HepG2 (cell line): ENCODE data around the gene RAB3A. TPM values are rescaled to one million over a fixed set of nuclear protein-coding genes. Genes with fewer than 3 reads are reported as not detected.

Source experiments
- CCDC6 ChIP-seq: sonication (generic); formaldehyde crosslinking; IDR thresholded peaks from 2 replicates; pipeline ENCODE4 v1.8.1; 2022; ENCODE audit warnings: mild to moderate bottlenecking, missing genetic modification reagents, moderate library complexity
- FOXK1 ChIP-seq: sonication (generic); formaldehyde crosslinking; IDR thresholded peaks from 2 replicates; pipeline ENCODE4 v1.4.0; 2020; ENCODE audit warnings: low read depth, missing genetic modification reagents, borderline replicate concordance
- HHEX ChIP-seq: IDR thresholded peaks from 2 replicates; pipeline ENCODE4 v1.6.1; 2016; ENCODE audit warnings: control low read depth
- MED13 ChIP-seq: sonication (generic); formaldehyde crosslinking; IDR thresholded peaks from 2 replicates; pipeline ENCODE4 v1.5.0; 2020; ENCODE audit warnings: missing genetic modification reagents
- NCOR1 ChIP-seq: fragments of 200-600 bp; sonication (generic); IDR thresholded peaks from 2 replicates; pipeline ENCODE4 v1.7.0; 2017; ENCODE audit warnings: antibody characterized with exemption, low read length, borderline replicate concordance
- NR2F2 ChIP-seq: IDR thresholded peaks from 2 replicates; pipeline ENCODE4 v1.6.1; 2012; ENCODE audit warnings: low read depth, inconsistent platforms, borderline replicate concordance
- STAG1 ChIP-seq: sonication (generic); formaldehyde crosslinking; IDR thresholded peaks from 2 replicates; pipeline ENCODE4 v1.4.0; 2020; ENCODE audit warnings: missing genetic modification reagents
- SUZ12 ChIP-seq: fragments of 150-350 bp; IDR thresholded peaks from 2 replicates; pipeline ENCODE4 v1.6.1; 2014; ENCODE audit warnings: low read depth, low read length
- TAF1 ChIP-seq: sonication (generic); formaldehyde crosslinking; IDR thresholded peaks from 2 replicates; pipeline ENCODE4 v1.4.0; 2020; ENCODE audit warnings: missing genetic modification reagents
- TP53 ChIP-seq: sonication (generic); formaldehyde crosslinking; conservative IDR thresholded peaks from 2 replicates; pipeline ENCODE4 v1.4.0; 2020; ENCODE audit warnings: missing genetic modification reagents
- WIZ ChIP-seq: sonication (generic); formaldehyde crosslinking; IDR thresholded peaks from 2 replicates; pipeline ENCODE4 v1.5.1; 2020; ENCODE audit warnings: mild to moderate bottlenecking, missing genetic modification reagents
- ZEB1 ChIP-seq: IDR thresholded peaks from 2 replicates; pipeline ENCODE4 v1.6.1; 2012; ENCODE audit warnings: mild to moderate bottlenecking, low read depth, inconsistent platforms; ENCODE audit not compliant: insufficient replicate concordance
- ZKSCAN5 ChIP-seq: sonication (generic); formaldehyde crosslinking; IDR thresholded peaks from 2 replicates; pipeline ENCODE4 v1.5.1; 2020; ENCODE audit warnings: mild to moderate bottlenecking, missing genetic modification reagents
- ZNF143 ChIP-seq: sonication (generic); formaldehyde crosslinking; IDR thresholded peaks from 2 replicates; pipeline ENCODE4 v1.4.0; 2020; ENCODE audit warnings: missing genetic modification reagents
- ZNF232 ChIP-seq: sonication (generic); formaldehyde crosslinking; IDR thresholded peaks from 2 replicates; pipeline ENCODE4 v1.4.0; 2020; ENCODE audit warnings: missing genetic modification reagents, borderline replicate concordance
- ZNF496 ChIP-seq: sonication (generic); formaldehyde crosslinking; IDR thresholded peaks from 2 replicates; pipeline ENCODE4 v1.8.1; 2023; ENCODE audit warnings: mild to moderate bottlenecking, moderate library complexity, missing genetic modification reagents; ENCODE audit not compliant: insufficient replicate concordance
- ZNF546 ChIP-seq: sonication (generic); formaldehyde crosslinking; conservative IDR thresholded peaks from 2 replicates; pipeline ENCODE4 v1.8.1; 2023; ENCODE audit warnings: mild to moderate bottlenecking, missing genetic modification reagents
- polyA plus RNA-seq, 8 experiments: library from polyadenylated mRNA; depleted of rRNA in 3 of 8; stranded (reverse) in 7 of 8; unstranded in 1 of 8; fragments of >200 nt; fragmentation: Illumina TruSeq in 4 of 8; extraction: Trizol in 4 of 8; gene quantifications; 2 replicates each; pipeline versions ENCODE4 v1.2.1 to v1.2.3, GENCODE V29; 2011 to 2016; ENCODE audit warnings: low read depth in 4 of 8, missing spikeins in 1 of 8, mixed read lengths in 1 of 8; ENCODE audit not compliant: insufficient read depth in 1 of 8
- total RNA-seq, 5 experiments: library from RNA; depleted of rRNA; stranded (reverse); fragments of >200 nt; fragmentation: Illumina TruSeq; extraction: Trizol; gene quantifications; 2 replicates each; pipeline ENCODE4 v1.2.3, GENCODE V29; 2016; ENCODE audit warnings: low read depth in 1 of 5
- TF ChIP-seq, protein P1 (sequence below): IDR thresholded peaks from 2 replicates; pipeline ENCODE4 v1.6.1; 2012; ENCODE audit warnings: inconsistent platforms
- TF ChIP-seq, protein P2 (sequence below): sonication (generic); formaldehyde crosslinking; IDR thresholded peaks from 2 replicates; pipeline ENCODE4 v1.8.1; 2023; ENCODE audit warnings: mild to moderate bottlenecking, inconsistent platforms, moderate library complexity, missing genetic modification reagents, borderline replicate concordance
- TF ChIP-seq, protein P3 (sequence below): sonication (generic); formaldehyde crosslinking; IDR thresholded peaks from 2 replicates; pipeline ENCODE4 v1.9.0; 2022; ENCODE audit warnings: low read depth, missing genetic modification reagents
- TF ChIP-seq, protein P4 (sequence below): sonication (generic); formaldehyde crosslinking; IDR thresholded peaks from 2 replicates; pipeline ENCODE4 v1.4.0; 2020; ENCODE audit warnings: mild to moderate bottlenecking, missing genetic modification reagents
- TF ChIP-seq, protein P5 (sequence below): sonication (generic); formaldehyde crosslinking; IDR thresholded peaks from 2 replicates; pipeline ENCODE4 v1.8.1; 2023; ENCODE audit warnings: missing genetic modification reagents, mild to moderate bottlenecking, borderline replicate concordance
- TF ChIP-seq, protein P6 (sequence below): sonication (generic); formaldehyde crosslinking; IDR thresholded peaks from 2 replicates; pipeline ENCODE4 v1.4.0; 2020; ENCODE audit warnings: missing genetic modification reagents

The RAB3A gene
- total and polyA plus RNA-seq, 2 of the 13 experiments (the other 11 are each of a cell fraction or from before 2014, with no cell fraction given): 0.58 to 0.98 TPM

DNA sequence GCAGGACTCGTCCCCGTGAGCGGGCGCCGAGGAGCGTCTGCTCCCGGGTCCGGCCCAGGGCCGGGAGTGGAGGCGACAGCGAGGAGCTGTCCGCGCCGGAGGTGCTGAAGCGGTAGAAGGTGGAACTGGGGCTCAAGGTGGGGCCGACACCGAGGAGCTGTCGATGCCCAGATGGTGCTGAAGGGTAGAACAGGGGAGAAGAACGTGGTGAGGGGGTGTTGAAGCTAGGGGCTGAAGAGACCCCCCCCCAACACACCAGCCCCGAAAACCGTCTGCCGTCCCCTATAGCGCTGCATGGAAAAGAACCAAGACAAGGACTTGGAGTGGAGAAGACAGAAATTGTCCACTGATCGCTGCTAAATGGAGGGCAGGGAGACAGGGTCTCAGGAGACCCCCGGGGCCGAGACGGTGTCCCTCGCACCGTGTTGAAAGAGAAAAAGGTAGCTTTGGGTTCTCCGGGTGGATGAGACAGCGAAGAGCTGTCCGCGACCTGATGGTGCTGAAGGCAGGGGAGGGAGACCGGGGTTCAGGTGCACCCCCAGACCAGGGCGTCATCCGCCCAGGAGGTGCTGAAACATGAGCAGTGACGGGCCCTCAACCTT lies 29.5 kb upstream of the RAB3A start (continued):
- no peak for TF ChIP-seq STAG1 (CRISPR knock-in tag)
- TF ChIP-seq ZKSCAN5 (CRISPR knock-in tag): no peak; the same call in 1 of the 2 replicates
- peak; percentile 77; the same call in 1 of the 2 replicates for TF ChIP-seq CCDC6
- TF ChIP-seq, protein P1, sequence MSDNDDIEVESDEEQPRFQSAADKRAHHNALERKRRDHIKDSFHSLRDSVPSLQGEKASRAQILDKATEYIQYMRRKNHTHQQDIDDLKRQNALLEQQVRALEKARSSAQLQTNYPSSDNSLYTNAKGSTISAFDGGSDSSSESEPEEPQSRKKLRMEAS: 0 out of 2 replicates have a peak, but pooled peaks have one; percentile 28
- peak; percentile 73 for TF ChIP-seq MED13 (CRISPR knock-in tag)
- peak; percentile 97 for TF ChIP-seq ZNF232
- TF ChIP-seq NCOR1: no peak
- TF ChIP-seq, protein P2, sequence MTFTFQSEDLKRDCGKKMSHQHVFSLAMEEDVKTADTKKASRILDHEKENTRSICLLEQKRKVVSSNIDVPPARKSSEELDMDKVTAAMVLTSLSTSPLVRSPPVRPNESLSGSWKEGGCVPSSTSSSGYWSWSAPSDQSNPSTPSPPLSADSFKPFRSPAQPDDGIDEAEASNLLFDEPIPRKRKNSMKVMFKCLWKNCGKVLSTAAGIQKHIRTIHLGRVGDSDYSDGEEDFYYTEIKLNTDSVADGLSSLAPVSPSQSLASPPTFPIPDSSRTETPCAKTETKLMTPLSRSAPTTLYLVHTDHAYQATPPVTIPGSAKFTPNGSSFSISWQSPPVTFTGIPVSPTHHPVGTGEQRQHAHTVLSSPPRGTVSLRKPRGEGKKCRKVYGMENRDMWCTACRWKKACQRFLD (CRISPR knock-in tag): peak; percentile 95; the same call in 1 of the 2 replicates
- TF ChIP-seq FOXK1 (CRISPR knock-in tag): peak; percentile 71; the same call in 1 of the 2 replicates
- TF ChIP-seq, protein P3, sequence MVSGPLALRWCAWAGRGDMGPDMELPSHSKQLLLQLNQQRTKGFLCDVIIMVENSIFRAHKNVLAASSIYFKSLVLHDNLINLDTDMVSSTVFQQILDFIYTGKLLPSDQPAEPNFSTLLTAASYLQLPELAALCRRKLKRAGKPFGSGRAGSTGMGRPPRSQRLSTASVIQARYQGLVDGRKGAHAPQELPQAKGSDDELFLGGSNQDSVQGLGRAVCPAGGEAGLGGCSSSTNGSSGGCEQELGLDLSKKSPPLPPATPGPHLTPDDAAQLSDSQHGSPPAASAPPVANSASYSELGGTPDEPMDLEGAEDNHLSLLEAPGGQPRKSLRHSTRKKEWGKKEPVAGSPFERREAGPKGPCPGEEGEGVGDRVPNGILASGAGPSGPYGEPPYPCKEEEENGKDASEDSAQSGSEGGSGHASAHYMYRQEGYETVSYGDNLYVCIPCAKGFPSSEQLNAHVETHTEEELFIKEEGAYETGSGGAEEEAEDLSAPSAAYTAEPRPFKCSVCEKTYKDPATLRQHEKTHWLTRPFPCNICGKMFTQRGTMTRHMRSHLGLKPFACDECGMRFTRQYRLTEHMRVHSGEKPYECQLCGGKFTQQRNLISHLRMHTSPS (CRISPR knock-in tag): no peak
- no peak; the same call in 1 of the 2 replicates for TF ChIP-seq TP53 (CRISPR knock-in tag)
- TF ChIP-seq TAF1: no peak; the same call in 1 of the 2 replicates
- TF ChIP-seq ZNF496: no peak
- no peak for TF ChIP-seq HHEX (CRISPR knock-in tag)
- TF ChIP-seq, protein P4, sequence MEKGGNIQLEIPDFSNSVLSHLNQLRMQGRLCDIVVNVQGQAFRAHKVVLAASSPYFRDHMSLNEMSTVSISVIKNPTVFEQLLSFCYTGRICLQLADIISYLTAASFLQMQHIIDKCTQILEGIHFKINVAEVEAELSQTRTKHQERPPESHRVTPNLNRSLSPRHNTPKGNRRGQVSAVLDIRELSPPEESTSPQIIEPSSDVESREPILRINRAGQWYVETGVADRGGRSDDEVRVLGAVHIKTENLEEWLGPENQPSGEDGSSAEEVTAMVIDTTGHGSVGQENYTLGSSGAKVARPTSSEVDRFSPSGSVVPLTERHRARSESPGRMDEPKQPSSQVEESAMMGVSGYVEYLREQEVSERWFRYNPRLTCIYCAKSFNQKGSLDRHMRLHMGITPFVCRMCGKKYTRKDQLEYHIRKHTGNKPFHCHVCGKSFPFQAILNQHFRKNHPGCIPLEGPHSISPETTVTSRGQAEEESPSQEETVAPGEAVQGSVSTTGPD (CRISPR knock-in tag): 0 out of 2 replicates have a peak, but pooled peaks have one; percentile 64
- TF ChIP-seq ZNF546 (CRISPR knock-in tag): peak; percentile 86; the same call in 1 of the 2 replicates
- TF ChIP-seq ZNF143 (CRISPR knock-in tag): no peak; the same call in 1 of the 2 replicates
- no peak for TF ChIP-seq ZEB1
- TF ChIP-seq SUZ12: no peak
- TF ChIP-seq, protein P5, sequence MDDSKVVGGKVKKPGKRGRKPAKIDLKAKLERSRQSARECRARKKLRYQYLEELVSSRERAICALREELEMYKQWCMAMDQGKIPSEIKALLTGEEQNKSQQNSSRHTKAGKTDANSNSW (CRISPR knock-in tag): no peak; the same call in 1 of the 2 replicates
- TF ChIP-seq WIZ (CRISPR knock-in tag): peak; percentile 98
- TF ChIP-seq, protein P6, sequence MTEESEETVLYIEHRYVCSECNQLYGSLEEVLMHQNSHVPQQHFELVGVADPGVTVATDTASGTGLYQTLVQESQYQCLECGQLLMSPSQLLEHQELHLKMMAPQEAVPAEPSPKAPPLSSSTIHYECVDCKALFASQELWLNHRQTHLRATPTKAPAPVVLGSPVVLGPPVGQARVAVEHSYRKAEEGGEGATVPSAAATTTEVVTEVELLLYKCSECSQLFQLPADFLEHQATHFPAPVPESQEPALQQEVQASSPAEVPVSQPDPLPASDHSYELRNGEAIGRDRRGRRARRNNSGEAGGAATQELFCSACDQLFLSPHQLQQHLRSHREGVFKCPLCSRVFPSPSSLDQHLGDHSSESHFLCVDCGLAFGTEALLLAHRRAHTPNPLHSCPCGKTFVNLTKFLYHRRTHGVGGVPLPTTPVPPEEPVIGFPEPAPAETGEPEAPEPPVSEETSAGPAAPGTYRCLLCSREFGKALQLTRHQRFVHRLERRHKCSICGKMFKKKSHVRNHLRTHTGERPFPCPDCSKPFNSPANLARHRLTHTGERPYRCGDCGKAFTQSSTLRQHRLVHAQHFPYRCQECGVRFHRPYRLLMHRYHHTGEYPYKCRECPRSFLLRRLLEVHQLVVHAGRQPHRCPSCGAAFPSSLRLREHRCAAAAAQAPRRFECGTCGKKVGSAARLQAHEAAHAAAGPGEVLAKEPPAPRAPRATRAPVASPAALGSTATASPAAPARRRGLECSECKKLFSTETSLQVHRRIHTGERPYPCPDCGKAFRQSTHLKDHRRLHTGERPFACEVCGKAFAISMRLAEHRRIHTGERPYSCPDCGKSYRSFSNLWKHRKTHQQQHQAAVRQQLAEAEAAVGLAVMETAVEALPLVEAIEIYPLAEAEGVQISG (CRISPR knock-in tag): peak; percentile 79
- no peak for TF ChIP-seq NR2F2
